DOHH2 (cell line): ENCODE measurements around the gene COL9A3.

Experiments used
- CTCF ChIP-seq: fragments of 200-600 bp; sonication (generic); IDR thresholded peaks from one replicate; pipeline ENCODE4 v1.5.1; 2014; ENCODE audit warnings: antibody characterized with exemption, mild to moderate bottlenecking, low read depth, low read length; ENCODE audit not compliant: poor library complexity, severe bottlenecking
- EZH2phosphoT487 ChIP-seq: fragments of 200-600 bp; sonication (generic); IDR thresholded peaks from 2 replicates; pipeline ENCODE4 v1.6.1; 2017; ENCODE audit warnings: borderline replicate concordance, mild to moderate bottlenecking, antibody characterized with exemption, low read length, moderate library complexity, mixed read lengths

DNA sequence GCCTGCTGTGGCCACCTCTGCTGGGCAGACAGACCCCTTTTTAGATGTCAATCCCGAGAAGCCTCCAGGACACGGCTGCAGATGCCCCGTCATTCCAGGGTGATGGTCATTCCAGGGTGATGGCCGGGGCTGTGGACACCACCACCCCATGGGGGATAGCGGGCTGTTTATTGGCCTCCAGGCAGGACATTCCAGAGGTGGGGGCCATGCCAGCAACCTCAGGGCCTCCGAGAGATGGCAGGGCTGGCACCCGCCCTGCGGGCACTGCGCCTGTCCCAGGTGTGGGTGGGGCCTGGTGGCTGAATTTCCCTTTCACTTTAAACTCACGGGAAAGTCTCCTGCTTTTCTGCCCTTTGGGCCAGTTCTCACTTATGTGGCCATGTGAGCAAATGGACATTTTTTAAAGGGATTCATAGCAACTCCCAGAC lies 14.5 kb downstream of the COL9A3 start:
- TF ChIP-seq CTCF = no peak
- TF ChIP-seq EZH2phosphoT487 = no peak
